DOHH2 (cell line): ENCODE results near the gene PRCP.
A peak's percentile ranks its signal among the peaks of the same experiment; 100 is the strongest.

Source experiments
- H3F3A ChIP-seq: fragments of 200-600 bp; sonication (generic), shearing (Covaris generic); 2 replicates; pipeline ENCODE4 v1.6.0; 2016; ENCODE audit warnings: antibody characterized with exemption, mild to moderate bottlenecking; ENCODE audit not compliant: control insufficient read depth, insufficient read depth
- H3K27ac ChIP-seq: fragments of 200-600 bp; sonication (generic); 2 replicates; pipeline ENCODE4 v1.5.1; 2014; ENCODE audit warnings: low read depth, mild to moderate bottlenecking, low read length, moderate library complexity
- H3K27me3 ChIP-seq: fragments of 200-600 bp; sonication (generic); 2 replicates; pipeline ENCODE4 v1.6.1; 2014; ENCODE audit warnings: mild to moderate bottlenecking, low read length, mixed read lengths; ENCODE audit not compliant: control insufficient read depth
- H3K36me3 ChIP-seq: fragments of 200-600 bp; sonication (generic); 2 replicates; pipeline ENCODE4 v1.6.1; 2014; ENCODE audit warnings: mild to moderate bottlenecking, low read length, moderate library complexity, mixed read lengths; ENCODE audit not compliant: control insufficient read depth
- H3K4me1 ChIP-seq: fragments of 200-600 bp; sonication (generic); 2 replicates; pipeline ENCODE4 v1.6.1; 2014; ENCODE audit warnings: mild to moderate bottlenecking, low read length, mixed read lengths; ENCODE audit not compliant: control insufficient read depth
- H3K4me2 ChIP-seq: fragments of 200-600 bp; sonication (generic); 2 replicates; pipeline ENCODE4 v1.6.0; 2014; ENCODE audit warnings: mild to moderate bottlenecking, low read length, moderate library complexity
- H3K4me3 ChIP-seq: fragments of 200-600 bp; sonication (generic); 2 replicates; pipeline ENCODE4 v1.5.1; 2014; ENCODE audit warnings: mild to moderate bottlenecking, low read length, mixed read lengths
- H3K79me2 ChIP-seq: fragments of 200-600 bp; sonication (generic); 2 replicates; pipeline ENCODE4 v1.6.1; 2014; ENCODE audit warnings: mild to moderate bottlenecking, low read length, mixed read lengths; ENCODE audit not compliant: control insufficient read depth
- H3K9me2 ChIP-seq: fragments of 200-600 bp; sonication (generic); replicated peaks from 2 replicates; pipeline ENCODE4 v1.6.1; 2014; ENCODE audit warnings: mild to moderate bottlenecking, low read length, mixed read lengths; ENCODE audit not compliant: control insufficient read depth
- H3K9me3 ChIP-seq: fragments of 200-600 bp; sonication (generic); 2 replicates; pipeline ENCODE4 v1.6.1; 2014; ENCODE audit warnings: antibody characterized with exemption, low read length, mixed read lengths; ENCODE audit not compliant: control insufficient read depth, insufficient read depth
- H4K20me1 ChIP-seq: fragments of 200-600 bp; sonication (generic); 2 replicates; pipeline ENCODE4 v1.6.0; 2014; ENCODE audit warnings: low read depth, mild to moderate bottlenecking, antibody characterized with exemption, low read length, moderate library complexity; ENCODE audit not compliant: control insufficient read depth, insufficient read depth
- CTCF ChIP-seq: fragments of 200-600 bp; sonication (generic); IDR thresholded peaks from one replicate; pipeline ENCODE4 v1.5.1; 2014; ENCODE audit warnings: antibody characterized with exemption, mild to moderate bottlenecking, low read depth, low read length; ENCODE audit not compliant: poor library complexity, severe bottlenecking
- EZH2phosphoT487 ChIP-seq: fragments of 200-600 bp; sonication (generic); IDR thresholded peaks from 2 replicates; pipeline ENCODE4 v1.6.1; 2017; ENCODE audit warnings: borderline replicate concordance, mild to moderate bottlenecking, antibody characterized with exemption, low read length, moderate library complexity, mixed read lengths

PRCP gene

GRCh38 chr11:82776377-82776776, 123.9 kb downstream of the PRCP start:
- no peaks in the 10 kb centered on the region for H3K9me3 ChIP-seq
- no peaks in the 10 kb centered on the region for H3F3A ChIP-seq
- no peaks in the 10 kb centered on the region for H4K20me1 ChIP-seq
- no peaks in the 10 kb centered on the region for H3K36me3 ChIP-seq
- H3K9me2 ChIP-seq = no peaks in the 10 kb centered on the region
- H3K4me1 ChIP-seq = no peaks in the 10 kb centered on the region
- no peak for TF ChIP-seq CTCF
- no peak for TF ChIP-seq EZH2phosphoT487
- no peaks in the 10 kb centered on the region for H3K27me3 ChIP-seq
- no peak overlapping the region for H3K27ac ChIP-seq
- H3K4me2 ChIP-seq = no peak overlapping the region
- no peak overlapping the region for H3K4me3 ChIP-seq
- no peaks in the 10 kb centered on the region for H3K79me2 ChIP-seq

GRCh38 chr11:82775736-82776346, 124.4 kb downstream of the PRCP start:
- Histone ChIP-seq H3K9me3 (no peaks in the 10 kb centered on the region), H3K4me3 (no peak overlapping the region), H3K27ac (no peak overlapping the region), H3K36me3 (no peaks in the 10 kb centered on the region), H3K4me2 (no peak overlapping the region), H3K79me2 (no peaks in the 10 kb centered on the region), H4K20me1 (no peaks in the 10 kb centered on the region), H3F3A (no peaks in the 10 kb centered on the region), H3K27me3 (no peaks in the 10 kb centered on the region), H3K4me1 (no peaks in the 10 kb centered on the region), H3K9me2 (no peaks in the 10 kb centered on the region)
- TF ChIP-seq EZH2phosphoT487 (no peak), CTCF (peak; percentile 86)

- no peaks in the 10 kb centered on the region for H3F3A ChIP-seq
- H3K9me2 ChIP-seq = no peaks in the 10 kb centered on the region
- no peaks in the 10 kb centered on the region for H3K79me2 ChIP-seq
- no peaks in the 10 kb centered on the region for H3K4me1 ChIP-seq
- no peaks in the 10 kb centered on the region for H4K20me1 ChIP-seq
- H3K27ac ChIP-seq = no peak overlapping the region
- no peak overlapping the region for H3K4me2 ChIP-seq
- H3K36me3 ChIP-seq = no peaks in the 10 kb centered on the region
- no peak for TF ChIP-seq EZH2phosphoT487
- no peak for TF ChIP-seq CTCF
- no peak overlapping the region for H3K4me3 ChIP-seq
- no peaks in the 10 kb centered on the region for H3K9me3 ChIP-seq
- no peaks in the 10 kb centered on the region for H3K27me3 ChIP-seq
These were observed 125.0 kb downstream of the PRCP start for GRCh38 chr11:82775218-82775617.
